GM10847 (cell line): ENCODE results near the gene ATP6V1B1.

Experiments used
- POLR2A ChIP-seq: IDR thresholded peaks from 2 replicates; pipeline ENCODE4 v1.6.1; 2011; ENCODE audit not compliant: insufficient read length; ENCODE audit errors: extremely low read depth

The ATP6V1B1 gene

GRCh38 chr2:70991742-70992141 lies 56.0 kb downstream of the ATP6V1B1 start:
- TF ChIP-seq POLR2A: no peak

GRCh38 chr2:70992945-70993853 lies 57.5 kb downstream of the ATP6V1B1 start:
- no peak for TF ChIP-seq POLR2A

- TF ChIP-seq POLR2A: no peak
Observed at GRCh38 chr2:70994009-70994698, 58.5 kb downstream of the ATP6V1B1 start.

GRCh38 chr2:70994699-70995425 lies 59.2 kb downstream of the ATP6V1B1 start, which contains the start of gene TEX261:
Gene TEX261 (minus strand): TSS chr2:70994873. CDS start chr2:70994757, 116 bp downstream.
- TF ChIP-seq POLR2A: no peak

GRCh38 chr2:70995426-70995729 lies 59.7 kb downstream of the ATP6V1B1 start:
- no peak for TF ChIP-seq POLR2A

- no peak for TF ChIP-seq POLR2A
Observed at GRCh38 chr2:70999362-70999761, 63.7 kb downstream of the ATP6V1B1 start.

GRCh38 chr2:71000780-71001591 lies 65.3 kb downstream of the ATP6V1B1 start:
- no peak for TF ChIP-seq POLR2A

- no peak for TF ChIP-seq POLR2A
Observed at GRCh38 chr2:71001592-71001927, 65.9 kb downstream of the ATP6V1B1 start.

GRCh38 chr2:71001981-71002570 lies 66.4 kb downstream of the ATP6V1B1 start:
- TF ChIP-seq POLR2A: no peak

GRCh38 chr2:71003396-71003795 lies 67.7 kb downstream of the ATP6V1B1 start:
- no peak for TF ChIP-seq POLR2A

- no peak for TF ChIP-seq POLR2A
Observed at GRCh38 chr2:71003966-71004755, 68.5 kb downstream of the ATP6V1B1 start.

GRCh38 chr2:71004857-71005256 lies 69.2 kb downstream of the ATP6V1B1 start:
- TF ChIP-seq POLR2A: no peak

GRCh38 chr2:71005271-71006202 lies 69.8 kb downstream of the ATP6V1B1 start:
- TF ChIP-seq POLR2A: no peak

- TF ChIP-seq POLR2A: no peak
Observed at GRCh38 chr2:71006323-71006722, 70.6 kb downstream of the ATP6V1B1 start.
